T-helper 2 cell treated with Interferon-gamma antibody and Interleukin-4, amounts not matched to agents 5 μg/mL and 100 μg/mL, for 36 hours (primary cell): ENCODE results near the gene CPED1.
"Not testable (repeated sequence)": the region's sequence is repeated elsewhere in the genome, so short reads cannot be mapped to it uniquely, and the experiment has no call there.

Experiments used
- DNase-seq: peaks from one replicate; pipeline ENCODE4 v3.0.0; 2021; ENCODE audit warnings: low spot score
- H3K27ac Mint-ChIP-seq: one replicate; pipeline ENCODE4 v1.8.0; 2021; ENCODE audit warnings: mild to moderate bottlenecking, mixed read lengths
- H3K27me3 Mint-ChIP-seq: one replicate; pipeline ENCODE4 v1.8.0; 2021; ENCODE audit warnings: low read depth, mixed read lengths
- H3K36me3 Mint-ChIP-seq: one replicate; pipeline ENCODE4 v1.8.0; 2021; ENCODE audit warnings: low read depth, mixed read lengths
- H3K4me1 Mint-ChIP-seq: one replicate; pipeline ENCODE4 v1.8.0; 2021; ENCODE audit warnings: low read depth, mixed read lengths
- H3K4me3 Mint-ChIP-seq: one replicate; pipeline ENCODE4 v1.8.0; 2022; ENCODE audit warnings: mild to moderate bottlenecking, moderate library complexity, mixed read lengths
- H3K9me3 Mint-ChIP-seq: one replicate; pipeline ENCODE4 v1.8.0; 2021; ENCODE audit warnings: mixed read lengths

Gene CPED1

GRCh38 chr7:121181357-121181756, 192.8 kb downstream of the CPED1 start:
- Mint-ChIP-seq H3K27ac (no peak overlapping the region), H3K27me3 (peaks cover 10% of the 10 kb centered on the region), H3K4me3 (no peak overlapping the region), H3K4me1 (peaks cover 1% of the 10 kb centered on the region), H3K9me3 (no peaks in the 10 kb centered on the region), H3K36me3 (no peaks in the 10 kb centered on the region)
- DNase-seq, result no peak

GRCh38 chr7:121182281-121182680, 193.8 kb downstream of the CPED1 start:
- no peak overlapping the region for H3K4me3 Mint-ChIP-seq
- DNase-seq, result no peak
- no peaks in the 10 kb centered on the region for H3K9me3 Mint-ChIP-seq
- peaks cover 10% of the 10 kb centered on the region for H3K27me3 Mint-ChIP-seq
- no peaks in the 10 kb centered on the region for H3K36me3 Mint-ChIP-seq
- peaks cover 1% of the 10 kb centered on the region for H3K4me1 Mint-ChIP-seq
- no peak overlapping the region for H3K27ac Mint-ChIP-seq

GRCh38 chr7:121182902-121183301, 194.4 kb downstream of the CPED1 start:
- no peak for DNase-seq
- peaks cover 1% of the 10 kb centered on the region for H3K4me1 Mint-ChIP-seq
- H3K36me3 Mint-ChIP-seq, result no peaks in the 10 kb centered on the region
- H3K27me3 Mint-ChIP-seq, result peaks cover 10% of the 10 kb centered on the region
- H3K27ac Mint-ChIP-seq, result no peak overlapping the region
- H3K9me3 Mint-ChIP-seq, result no peaks in the 10 kb centered on the region
- H3K4me3 Mint-ChIP-seq, result no peak overlapping the region

GRCh38 chr7:121183883-121184282, 195.4 kb downstream of the CPED1 start:
- not testable (repeated sequence) for DNase-seq, H3K27ac Mint-ChIP-seq, H3K9me3 Mint-ChIP-seq, H3K4me3 Mint-ChIP-seq, H3K36me3 Mint-ChIP-seq, H3K4me1 Mint-ChIP-seq
- peaks cover 10% of the 10 kb centered on the region for H3K27me3 Mint-ChIP-seq

GRCh38 chr7:121186746-121187145, 198.2 kb downstream of the CPED1 start:
- H3K27me3 Mint-ChIP-seq, result peaks cover 8% of the 10 kb centered on the region
- no peaks in the 10 kb centered on the region for H3K4me1 Mint-ChIP-seq
- H3K9me3 Mint-ChIP-seq, result peaks cover 4% of the 10 kb centered on the region
- DNase-seq, result no peak
- no peaks in the 10 kb centered on the region for H3K36me3 Mint-ChIP-seq
- no peak overlapping the region for H3K27ac Mint-ChIP-seq
- H3K4me3 Mint-ChIP-seq, result no peak overlapping the region

GRCh38 chr7:121187222-121187621, 198.7 kb downstream of the CPED1 start:
- H3K4me3 Mint-ChIP-seq, result no peak overlapping the region
- no peak for DNase-seq
- H3K36me3 Mint-ChIP-seq, result no peaks in the 10 kb centered on the region
- peaks cover 8% of the 10 kb centered on the region for H3K27me3 Mint-ChIP-seq
- no peak overlapping the region for H3K27ac Mint-ChIP-seq
- no peaks in the 10 kb centered on the region for H3K4me1 Mint-ChIP-seq
- peaks cover 4% of the 10 kb centered on the region for H3K9me3 Mint-ChIP-seq

GRCh38 chr7:121187676-121188075, 199.2 kb downstream of the CPED1 start:
- DNase-seq, result no peak
- H3K9me3 Mint-ChIP-seq, result peaks cover 4% of the 10 kb centered on the region
- H3K4me1 Mint-ChIP-seq, result no peaks in the 10 kb centered on the region

GRCh38 chr7:121192834-121193233, 204.3 kb downstream of the CPED1 start:
- no peak for DNase-seq
- no peak overlapping the region for H3K4me3 Mint-ChIP-seq
- no peaks in the 10 kb centered on the region for H3K27me3 Mint-ChIP-seq
- H3K36me3 Mint-ChIP-seq, result no peaks in the 10 kb centered on the region
- no peak overlapping the region for H3K27ac Mint-ChIP-seq
- peaks cover 4% of the 10 kb centered on the region for H3K9me3 Mint-ChIP-seq
- no peaks in the 10 kb centered on the region for H3K4me1 Mint-ChIP-seq

More at GRCh38 chr7:121187676-121188075, 199.2 kb downstream of the CPED1 start:
- Mint-ChIP-seq H3K4me3 (no peak overlapping the region), H3K27ac (no peak overlapping the region), H3K27me3 (peaks cover 6% of the 10 kb centered on the region), H3K36me3 (no peaks in the 10 kb centered on the region)

GRCh38 chr7:121195010-121195409, 206.5 kb downstream of the CPED1 start:
- H3K27ac Mint-ChIP-seq, result no peak overlapping the region
- H3K4me1 Mint-ChIP-seq, result no peaks in the 10 kb centered on the region
- H3K9me3 Mint-ChIP-seq, result no peaks in the 10 kb centered on the region
- H3K27me3 Mint-ChIP-seq, result no peaks in the 10 kb centered on the region
- no peak for DNase-seq
- no peaks in the 10 kb centered on the region for H3K36me3 Mint-ChIP-seq
- no peak overlapping the region for H3K4me3 Mint-ChIP-seq

- no peak overlapping the region for H3K27ac Mint-ChIP-seq
- no peak overlapping the region for H3K4me3 Mint-ChIP-seq
- H3K36me3 Mint-ChIP-seq, result no peaks in the 10 kb centered on the region
- H3K9me3 Mint-ChIP-seq, result no peaks in the 10 kb centered on the region
- H3K4me1 Mint-ChIP-seq, result no peaks in the 10 kb centered on the region
- DNase-seq, result no peak
- no peaks in the 10 kb centered on the region for H3K27me3 Mint-ChIP-seq
These were observed 207.4 kb downstream of the CPED1 start for GRCh38 chr7:121195874-121196273.

GRCh38 chr7:121196286-121196685, 207.8 kb downstream of the CPED1 start:
- Mint-ChIP-seq H3K9me3 (no peaks in the 10 kb centered on the region), H3K4me3 (no peak overlapping the region), H3K36me3 (no peaks in the 10 kb centered on the region), H3K27me3 (no peaks in the 10 kb centered on the region), H3K4me1 (no peaks in the 10 kb centered on the region), H3K27ac (no peak overlapping the region)
- no peak for DNase-seq

GRCh38 chr7:121197455-121197854, 208.9 kb downstream of the CPED1 start:
- no peaks in the 10 kb centered on the region for H3K36me3 Mint-ChIP-seq
- no peak overlapping the region for H3K27ac Mint-ChIP-seq
- no peak overlapping the region for H3K4me3 Mint-ChIP-seq
- no peaks in the 10 kb centered on the region for H3K4me1 Mint-ChIP-seq
- H3K9me3 Mint-ChIP-seq, result no peaks in the 10 kb centered on the region
- no peaks in the 10 kb centered on the region for H3K27me3 Mint-ChIP-seq
- DNase-seq, result no peak

- H3K27me3 Mint-ChIP-seq, result no peaks in the 10 kb centered on the region
- H3K36me3 Mint-ChIP-seq, result no peaks in the 10 kb centered on the region
- DNase-seq, result no peak
- H3K9me3 Mint-ChIP-seq, result no peaks in the 10 kb centered on the region
- H3K4me1 Mint-ChIP-seq, result no peaks in the 10 kb centered on the region
- no peak overlapping the region for H3K4me3 Mint-ChIP-seq
- no peak overlapping the region for H3K27ac Mint-ChIP-seq
These were observed 210.0 kb downstream of the CPED1 start for GRCh38 chr7:121198502-121198901.

GRCh38 chr7:121202125-121202524, 213.6 kb downstream of the CPED1 start:
- H3K27ac Mint-ChIP-seq, result no peak overlapping the region

GRCh38 chr7:121202834-121203233, 214.3 kb downstream of the CPED1 start:
- Mint-ChIP-seq H3K9me3 (no peaks in the 10 kb centered on the region), H3K4me1 (no peaks in the 10 kb centered on the region), H3K36me3 (no peaks in the 10 kb centered on the region), H3K4me3 (no peak overlapping the region), H3K27me3 (no peaks in the 10 kb centered on the region), H3K27ac (no peak overlapping the region)
- DNase-seq, result no peak

More at GRCh38 chr7:121202125-121202524, 213.6 kb downstream of the CPED1 start:
- H3K27me3 Mint-ChIP-seq, result no peaks in the 10 kb centered on the region
- no peaks in the 10 kb centered on the region for H3K9me3 Mint-ChIP-seq
- no peaks in the 10 kb centered on the region for H3K36me3 Mint-ChIP-seq
- no peak overlapping the region for H3K4me3 Mint-ChIP-seq
- DNase-seq, result no peak
- no peaks in the 10 kb centered on the region for H3K4me1 Mint-ChIP-seq
